PFSK-1 (cell line): Measurements from ENCODE around the gene MMP12.

Experiments
- FOXP2 ChIP-seq: optimal IDR thresholded peaks from 2 replicates; pipeline ENCODE3; 2011; ENCODE audit warnings: borderline replicate concordance, control low read depth, inconsistent platforms; ENCODE audit not compliant: insufficient read depth; ENCODE audit errors: extremely low read length, extremely low read depth
- POLR2AphosphoS5 ChIP-seq: IDR thresholded peaks from 2 replicates; pipeline ENCODE4 v1.6.1; 2012; ENCODE audit warnings: low read depth, mild to moderate bottlenecking, control low read depth, low read length, moderate library complexity
- REST ChIP-seq, 2 experiments: IDR thresholded peaks; 2 replicates each; pipeline versions ENCODE4 v1.6.1 to v1.8.0; 2011 to 2012; ENCODE audit warnings: low read depth in 2 of 2, low read length in 2 of 2, control low read depth in 1 of 2, inconsistent platforms in 1 of 2, mild to moderate bottlenecking in 1 of 2, moderate library complexity in 1 of 2; ENCODE audit not compliant: insufficient read depth in 1 of 2
- SIN3A ChIP-seq: IDR thresholded peaks from 2 replicates; pipeline ENCODE4 v1.6.1; 2012; ENCODE audit warnings: mild to moderate bottlenecking, low read length, moderate library complexity, borderline replicate concordance; ENCODE audit not compliant: insufficient read depth
- TAF1 ChIP-seq: IDR thresholded peaks from 2 replicates; pipeline ENCODE4 v1.6.1; 2012; ENCODE audit warnings: low read length, control low read depth, borderline replicate concordance; ENCODE audit not compliant: insufficient read depth

The MMP12 gene

GRCh38 chr11:102833731-102834130 lies 41.1 kb downstream of the MMP12 start:
- no peak for TF ChIP-seq REST (IDR thresholded peaks at IDR 0.05; ENCODE audit: insufficient read depth in 1 of 2, low read depth in 2 of 2, low read length in 2 of 2)
- TF ChIP-seq TAF1, result no peak
- TF ChIP-seq SIN3A, result no peak
- no peak for TF ChIP-seq POLR2AphosphoS5
- TF ChIP-seq FOXP2, result no peak

- TF ChIP-seq TAF1 (no peak), REST (IDR thresholded peaks at IDR 0.05; ENCODE audit: insufficient read depth in 1 of 2, low read depth in 2 of 2, low read length in 2 of 2) (no peak), SIN3A (no peak), FOXP2 (no peak), POLR2AphosphoS5 (no peak)
Observed at GRCh38 chr11:102832612-102833011, 42.2 kb downstream of the MMP12 start.

DNA sequence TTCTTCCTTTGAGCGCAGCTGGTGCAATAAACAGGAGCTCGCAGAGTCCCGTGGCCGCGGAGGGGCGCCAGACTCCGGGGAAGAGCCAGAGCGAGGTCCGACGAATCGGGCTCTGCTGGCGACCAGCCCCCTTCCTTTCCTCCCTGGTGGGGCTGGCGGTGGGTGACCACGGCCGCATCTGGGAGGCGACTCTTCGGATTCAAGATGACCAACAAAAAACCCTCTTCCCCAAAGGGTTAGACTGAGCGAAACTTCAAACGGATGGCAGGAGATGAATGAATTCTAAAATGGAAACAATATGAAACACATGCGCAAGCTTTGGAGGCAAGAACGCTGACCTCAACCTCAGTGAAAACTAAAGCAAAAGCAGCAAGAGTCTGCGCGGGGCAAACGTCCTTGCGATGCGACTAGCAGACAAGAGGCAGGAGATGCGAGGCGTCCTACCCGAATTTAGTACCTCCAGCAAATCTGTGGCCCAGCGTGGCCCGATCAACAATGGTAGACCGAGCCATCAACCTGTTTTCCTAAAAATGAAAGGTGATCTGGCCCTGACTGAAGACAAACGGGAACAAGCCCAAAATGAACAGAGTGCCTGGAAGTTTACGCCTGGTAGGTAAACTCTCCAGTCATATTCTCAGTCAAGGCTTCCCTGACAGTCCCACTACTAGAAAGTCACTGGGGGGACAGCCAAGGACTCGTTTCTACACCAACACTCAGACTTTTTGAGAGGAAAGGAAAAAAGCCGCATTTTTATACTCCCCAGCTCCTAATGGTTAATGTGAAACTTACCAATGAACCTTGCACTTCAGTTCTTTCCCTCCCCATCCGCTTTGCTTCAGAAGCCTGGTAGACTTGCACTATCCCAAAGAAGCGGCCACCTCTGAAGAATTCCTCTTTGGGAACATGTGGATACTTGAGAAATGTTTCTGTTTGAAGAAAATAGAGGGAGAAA lies 43.0 kb downstream of the MMP12 start:
- TF ChIP-seq SIN3A, result no peak
- TF ChIP-seq TAF1, result no peak
- TF ChIP-seq REST (IDR thresholded peaks at IDR 0.05; ENCODE audit: insufficient read depth in 1 of 2, low read depth in 2 of 2, low read length in 2 of 2), result no peak
- no peak for TF ChIP-seq FOXP2
- TF ChIP-seq POLR2AphosphoS5, result no peak

DNA sequence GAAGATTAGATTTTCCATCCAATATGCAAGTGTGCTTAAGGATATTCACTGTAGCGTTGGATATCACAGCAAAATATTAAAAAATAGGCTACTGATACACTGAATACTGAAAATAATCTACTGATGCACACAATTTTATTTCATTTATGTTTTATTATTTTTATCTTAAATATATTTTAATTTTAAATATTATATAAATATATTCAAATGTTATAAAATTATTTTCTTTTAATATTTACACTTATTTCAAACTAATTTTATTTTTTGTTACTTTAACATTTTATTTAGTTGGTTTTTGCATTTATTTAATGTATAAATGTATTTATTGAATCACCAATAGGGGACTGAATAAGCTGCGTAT lies 43.7 kb downstream of the MMP12 start:
- TF ChIP-seq REST (IDR thresholded peaks at IDR 0.05; ENCODE audit: insufficient read depth in 1 of 2, low read depth in 2 of 2, low read length in 2 of 2), result no peak
- TF ChIP-seq SIN3A, result no peak
- no peak for TF ChIP-seq FOXP2
- TF ChIP-seq POLR2AphosphoS5, result no peak
- TF ChIP-seq TAF1, result no peak
